T follicular helper cell (primary cell): Measurements from ENCODE around the gene ANAPC2.

Source experiments
- DNase-seq: peaks from one replicate; pipeline ENCODE4 v3.0.0-alpha.2; 2020; ENCODE audit warnings: low read depth

Gene ANAPC2

DNA sequence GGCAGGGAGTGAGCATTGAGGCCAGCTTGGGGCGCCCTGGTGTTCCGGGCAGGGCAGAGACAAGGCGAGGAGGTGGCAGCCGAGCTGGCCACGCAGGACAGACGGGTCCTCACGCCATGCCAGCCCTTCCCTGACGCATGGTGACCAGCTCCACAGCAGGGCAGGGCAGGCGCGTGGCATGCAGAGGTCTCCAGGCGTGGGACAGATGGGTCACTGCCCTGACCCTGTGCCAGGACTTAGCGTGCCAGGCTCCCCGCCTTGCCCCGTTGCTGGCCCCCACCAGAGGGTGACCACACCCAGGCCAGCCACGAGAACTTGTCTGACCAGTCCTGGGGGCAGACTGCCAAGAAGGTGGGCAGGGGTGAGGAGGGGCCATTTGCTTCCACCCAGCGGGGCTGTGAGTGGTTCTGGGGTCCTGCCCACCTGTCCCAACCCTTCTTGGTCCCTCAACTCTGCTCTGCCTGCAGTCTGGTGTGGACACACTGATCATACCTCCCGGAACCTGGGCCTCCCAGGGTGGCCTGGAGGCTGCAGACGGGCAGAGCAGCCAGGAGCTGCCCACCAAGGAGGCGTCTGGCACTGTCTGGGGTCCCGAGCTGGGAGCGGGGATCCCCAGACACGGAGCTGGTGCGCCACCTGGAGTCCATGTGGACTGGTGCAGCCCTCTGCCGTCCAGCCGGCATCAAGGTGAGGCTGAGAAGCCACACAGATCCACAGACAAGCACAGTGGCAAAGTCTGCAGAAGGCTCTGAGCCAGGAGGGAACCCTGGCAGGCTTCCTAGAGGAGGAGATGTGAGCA, 38.9 kb upstream of the ANAPC2 start, which contains the start of gene RNF224:
Gene RNF224, plus strand, starts transcription at position 449 of the 799 bp plus-strand sequence. CDS start 834 bp downstream, outside the sequence.
- peak; percentile 74 for DNase-seq

DNA sequence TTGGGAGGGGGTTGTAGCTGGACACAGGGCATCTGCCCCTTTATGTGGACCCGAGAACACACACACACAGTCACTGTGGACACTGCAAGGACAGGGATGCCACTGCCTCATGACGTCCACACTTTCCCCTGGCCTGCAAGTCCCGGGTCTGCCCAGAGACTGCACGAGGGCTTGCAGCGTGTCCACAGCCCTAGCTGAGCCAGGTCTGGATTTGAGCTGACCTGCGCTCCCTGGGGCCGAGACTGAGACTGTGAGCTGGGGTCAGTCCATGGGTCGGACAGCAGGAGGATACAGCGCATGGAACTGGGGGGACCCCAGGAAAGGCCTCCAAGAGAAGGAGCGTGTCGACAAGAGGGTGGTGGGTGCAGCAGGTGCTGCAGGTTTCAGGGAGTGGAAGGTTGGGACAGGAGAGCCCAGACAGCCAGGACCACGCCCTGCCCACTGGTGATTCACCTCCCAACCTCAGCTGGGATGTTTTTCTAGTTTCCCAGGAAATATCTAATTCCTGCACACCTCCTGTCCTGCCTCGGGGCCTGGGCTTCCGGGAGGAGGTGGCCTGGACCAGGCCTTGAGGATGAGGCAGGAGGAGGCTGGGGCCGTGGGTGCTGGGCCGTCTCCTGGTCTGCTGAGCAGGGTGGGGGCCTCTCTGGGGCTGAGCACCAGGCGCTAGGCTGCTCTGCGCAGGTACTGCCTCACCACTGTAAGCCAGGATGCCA, 38.1 kb upstream of the ANAPC2 start:
- DNase-seq: no peak

DNA sequence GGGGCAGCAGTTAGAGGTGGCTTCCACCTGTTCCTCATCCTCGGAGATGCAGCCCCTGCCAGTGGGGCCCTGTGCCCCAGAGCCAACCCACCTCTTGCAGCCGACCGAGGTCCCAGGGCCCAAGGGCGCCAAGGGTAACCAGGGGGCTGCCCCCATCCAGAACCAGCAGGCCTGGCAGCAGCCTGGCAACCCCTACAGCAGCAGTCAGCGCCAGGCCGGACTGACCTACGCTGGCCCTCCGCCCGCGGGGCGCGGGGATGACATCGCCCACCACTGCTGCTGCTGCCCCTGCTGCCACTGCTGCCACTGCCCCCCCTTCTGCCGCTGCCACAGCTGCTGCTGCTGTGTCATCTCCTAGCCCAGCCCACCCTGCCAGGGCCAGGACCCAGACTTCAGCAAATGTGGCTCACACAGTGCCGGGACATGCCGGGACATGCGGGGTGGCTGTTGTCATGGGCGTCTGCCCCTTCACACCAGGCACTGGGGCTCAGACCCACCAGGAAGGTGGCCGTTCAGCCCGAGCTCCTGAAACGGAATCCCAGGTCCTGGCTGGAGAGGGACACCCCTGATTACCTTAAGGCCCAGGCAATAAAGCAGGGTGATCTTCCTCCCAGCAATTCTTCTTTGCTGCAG, 37.5 kb upstream of the ANAPC2 start:
- no peak for DNase-seq

GRCh38 chr9:137224830-137225694, 36.7 kb upstream of the ANAPC2 start, which contains the start of gene CYSRT1:
CYSRT1 (plus strand) TSS chr9:137225174; CDS start chr9:137225622, 448 bp downstream.
- DNase-seq: no peak

GRCh38 chr9:137223078-137223970, 35.0 kb upstream of the ANAPC2 start:
- peak; percentile 97 for DNase-seq

DNA sequence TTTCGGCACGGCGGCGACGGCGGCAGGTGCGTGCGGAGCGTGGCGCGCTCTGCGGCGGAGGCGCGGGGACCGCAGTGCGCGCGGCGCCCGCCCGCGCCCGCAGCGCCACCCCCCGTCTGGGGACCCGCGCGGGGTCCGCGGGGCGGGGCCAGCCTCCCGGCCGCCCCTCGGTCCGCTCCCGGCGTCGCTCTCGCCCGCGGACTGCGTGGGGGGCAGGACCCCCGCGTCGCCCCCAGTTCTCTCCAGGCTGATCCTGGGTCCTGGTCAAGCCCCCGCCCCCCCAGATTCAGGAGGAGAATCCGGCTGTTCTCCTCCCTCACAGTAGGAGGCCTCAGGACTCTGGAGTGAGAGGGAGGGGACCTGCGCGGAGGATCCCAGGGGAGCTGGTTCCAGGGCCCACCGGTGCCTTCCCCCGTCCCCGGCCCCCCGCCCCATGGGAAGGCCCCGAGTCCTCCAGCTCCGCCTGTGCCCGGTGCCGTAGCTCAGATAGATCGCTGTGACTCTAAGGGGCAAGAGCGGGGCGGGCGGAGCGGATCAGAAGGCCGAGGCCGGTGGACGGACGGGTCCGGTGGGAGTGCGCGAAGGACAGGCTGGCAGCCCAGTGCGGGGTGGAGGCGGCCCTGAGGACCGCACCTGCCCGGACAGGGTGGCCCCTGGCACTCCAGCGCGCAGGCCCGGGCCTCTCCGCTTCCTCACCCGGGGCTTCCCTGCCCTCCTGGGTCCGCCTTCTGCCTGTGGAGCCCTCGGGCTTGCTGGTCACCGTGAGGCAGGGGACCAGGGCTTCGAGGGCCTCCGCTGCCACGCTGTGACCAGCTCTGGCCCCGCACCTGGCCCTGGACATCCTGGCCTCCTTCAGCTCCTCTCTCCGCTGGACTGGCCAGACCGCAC, 34.1 kb upstream of the ANAPC2 start, which contains the start of gene RNF208:
Gene RNF208, minus strand, starts transcription at position 51 of the 888 bp plus-strand sequence. CDS start 1,028 bp downstream, outside the sequence.
- no peak for DNase-seq

DNA sequence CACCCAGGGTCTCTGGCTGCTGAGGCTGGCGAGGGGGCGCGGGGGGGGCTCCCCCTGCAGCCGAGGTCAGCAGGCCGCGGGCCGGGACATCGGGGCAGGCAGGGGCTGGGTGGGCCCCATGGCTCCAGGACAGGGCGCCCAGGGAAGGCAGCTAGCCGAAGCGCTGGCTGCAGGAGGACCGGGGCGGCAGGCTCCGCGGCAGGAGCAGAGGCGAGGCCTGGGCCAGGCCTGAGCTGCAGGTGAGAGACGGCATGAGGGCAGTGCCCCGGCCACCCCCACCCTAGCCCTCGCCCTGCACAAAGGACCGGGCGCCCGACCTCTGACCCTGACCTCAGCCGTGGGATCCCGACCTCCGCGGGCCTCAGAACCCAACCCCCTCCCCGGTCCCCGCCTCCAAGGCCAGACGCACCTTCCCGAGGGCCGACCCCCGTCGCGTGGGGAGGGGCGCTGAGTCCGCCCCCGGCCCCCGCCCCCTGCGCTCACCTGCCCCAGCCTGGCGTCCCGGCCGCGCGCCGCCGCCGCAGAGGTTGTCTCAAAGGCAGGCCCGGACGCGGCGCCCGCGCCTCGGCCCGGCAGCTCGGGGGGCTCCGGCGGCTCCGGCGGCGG, 33.2 kb upstream of the ANAPC2 start:
- no peak for DNase-seq

- DNase-seq: no peak
Measured at GRCh38 chr9:137221095-137221505, 32.7 kb upstream of the ANAPC2 start.

DNA sequence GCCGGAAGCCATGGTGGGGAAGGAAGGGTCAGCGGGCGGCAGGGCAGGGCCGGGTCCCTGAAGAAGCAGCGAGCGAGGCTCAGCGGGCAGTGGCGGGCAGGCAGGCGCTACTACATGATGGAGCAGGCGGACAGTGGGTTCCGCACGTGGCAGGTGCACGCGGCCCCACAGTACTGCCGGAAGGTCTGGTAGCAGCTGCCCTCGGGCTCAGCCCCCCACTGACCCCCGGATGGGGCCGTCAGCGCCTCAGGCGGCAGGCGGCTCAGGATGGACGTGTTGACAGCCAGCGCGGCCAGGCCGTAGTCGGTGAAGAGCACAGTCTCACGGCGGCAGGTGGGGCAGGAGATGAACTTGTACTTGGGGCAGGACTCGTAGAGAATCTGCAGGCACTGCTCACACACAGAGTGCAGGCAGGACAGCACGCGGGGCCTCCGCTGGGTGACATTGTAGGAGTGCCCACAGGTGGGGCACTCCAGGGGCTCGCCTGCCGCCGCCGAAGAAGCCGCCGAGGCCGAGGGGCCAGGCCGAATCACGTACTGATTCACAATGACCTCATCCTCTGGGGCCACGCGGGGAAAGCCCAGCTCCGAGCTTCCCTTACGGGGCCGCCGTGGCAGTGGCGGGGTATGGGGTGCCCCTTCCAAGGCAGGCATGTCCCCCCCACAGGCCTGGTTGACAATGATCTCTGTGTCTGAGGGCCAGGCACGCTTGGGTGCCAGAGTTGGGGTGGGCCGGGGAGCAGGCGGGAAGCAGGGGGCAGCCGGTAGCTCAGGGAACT, 32.1 kb upstream of the ANAPC2 start:
- no peak for DNase-seq

- DNase-seq: no peak
Measured at GRCh38 chr9:137219757-137220316, 31.5 kb upstream of the ANAPC2 start.

DNA sequence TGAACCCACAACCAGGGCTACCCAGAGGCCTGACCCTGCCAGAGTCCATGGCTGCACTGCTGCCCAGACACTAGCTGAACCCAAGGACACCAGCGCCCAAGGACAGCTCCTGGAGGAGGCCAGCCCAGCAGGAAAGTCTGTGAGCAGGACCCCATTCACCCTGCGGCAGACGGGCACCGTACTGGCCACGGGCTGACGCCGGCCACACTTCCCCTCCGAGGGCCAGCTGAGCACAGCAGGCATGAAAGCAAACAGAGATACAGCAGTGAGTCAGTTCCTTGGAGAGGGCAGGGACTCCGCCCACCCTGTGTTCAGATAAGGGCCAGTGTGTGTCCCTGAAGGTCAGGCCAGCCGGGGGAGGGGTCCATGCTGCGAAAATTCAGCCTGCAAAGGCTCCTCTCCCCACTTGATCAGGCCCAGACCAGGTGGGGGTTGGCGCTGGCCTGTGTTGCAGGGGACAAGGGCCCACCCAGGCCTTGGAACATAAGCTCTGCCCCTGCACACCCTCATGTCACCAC, 30.5 kb upstream of the ANAPC2 start:
- no peak for DNase-seq

DNA sequence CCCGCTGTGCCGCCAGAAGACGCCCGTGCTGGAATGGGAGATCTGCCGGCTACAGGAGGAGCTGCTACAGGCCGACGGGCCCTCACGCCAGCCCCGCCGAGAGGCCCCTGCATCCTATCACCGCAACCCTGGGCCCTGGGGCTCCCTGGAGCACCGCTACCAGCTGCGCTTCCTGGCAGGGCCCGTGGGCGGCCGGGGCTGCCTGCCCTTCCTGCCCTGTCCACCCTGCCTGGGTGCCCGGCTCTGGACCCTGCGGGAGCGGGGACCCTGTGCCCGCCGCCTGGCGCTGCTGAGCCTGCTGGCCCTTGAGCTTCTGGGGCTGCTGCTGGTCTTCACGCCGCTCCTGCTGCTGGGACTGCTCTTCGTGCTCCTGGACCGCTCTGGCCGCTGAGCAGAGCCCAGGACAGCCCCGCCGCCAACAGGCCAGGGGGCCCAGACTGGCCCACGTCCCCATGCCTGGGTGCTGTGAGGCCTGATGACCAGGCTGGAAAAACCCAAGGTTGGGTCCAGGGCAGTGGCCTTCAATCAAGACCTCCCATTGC, 29.9 kb upstream of the ANAPC2 start:
- DNase-seq: no peak

- DNase-seq: no peak
Measured at GRCh38 chr9:137217276-137218211, 29.2 kb upstream of the ANAPC2 start.

GRCh38 chr9:137216188-137216965, 28.0 kb upstream of the ANAPC2 start:
- DNase-seq: no peak
